H1 (cell line): ENCODE data around the gene NIM1K. TPM values are rescaled to one million over a fixed set of nuclear protein-coding genes. Genes with fewer than 3 reads are reported as not detected.

Source experiments
- ATF2 ChIP-seq: IDR thresholded peaks from 2 replicates; pipeline ENCODE4 v1.6.1; 2012; ENCODE audit warnings: low read length, inconsistent platforms
- JUN ChIP-seq: IDR thresholded peaks from 2 replicates; pipeline ENCODE4 v1.6.1; 2011; ENCODE audit warnings: low read depth, mild to moderate bottlenecking, improper control_type of control experiment, low read length
- MAX ChIP-seq: IDR thresholded peaks from 2 replicates; pipeline ENCODE4 v1.6.1; 2012; ENCODE audit warnings: inconsistent platforms
- POLR2A ChIP-seq, 2 experiments: IDR thresholded peaks; 1 replicate in 1 of 2; 2 replicates in 1 of 2; pipeline ENCODE4 v1.6.1; 2011; ENCODE audit warnings: low read depth in 2 of 2, low read length in 2 of 2, mild to moderate bottlenecking in 2 of 2; ENCODE audit errors: control extremely low read depth in 1 of 2
- RBBP5 ChIP-seq: IDR thresholded peaks from 2 replicates; pipeline ENCODE4 v1.7.1; 2012; ENCODE audit warnings: low read depth, mild to moderate bottlenecking, inconsistent platforms, low read length, moderate library complexity, borderline replicate concordance
- SAP30 ChIP-seq: fragments of 300-600 bp; sonication (generic); IDR thresholded peaks from 2 replicates; pipeline ENCODE4 v1.7.1; 2012; ENCODE audit warnings: low read length, moderate library complexity, mild to moderate bottlenecking, inconsistent platforms; ENCODE audit not compliant: insufficient read depth, insufficient replicate concordance
- SIX5 ChIP-seq: IDR thresholded peaks from 2 replicates; pipeline ENCODE4 v1.6.1; 2011; ENCODE audit warnings: mild to moderate bottlenecking, low read depth, low read length
- SUZ12 ChIP-seq: fragments of 200-600 bp; sonication (generic); IDR thresholded peaks from 2 replicates; pipeline ENCODE4 v1.6.1; 2012; ENCODE audit warnings: mild to moderate bottlenecking, inconsistent platforms, low read length, moderate library complexity, mixed read lengths
- TAF1 ChIP-seq: IDR thresholded peaks from 2 replicates; pipeline ENCODE4 v1.6.1; 2011; ENCODE audit warnings: mild to moderate bottlenecking, low read depth, low read length
- TBP ChIP-seq: IDR thresholded peaks from 2 replicates; pipeline ENCODE4 v1.6.1; 2011; ENCODE audit warnings: low read depth, low read length, improper control_type of control experiment
- TCF12 ChIP-seq: IDR thresholded peaks from 2 replicates; pipeline ENCODE4 v1.6.1; 2011; ENCODE audit warnings: low read depth, mild to moderate bottlenecking, low read length
- USF2 ChIP-seq: IDR thresholded peaks from 2 replicates; pipeline ENCODE4 v1.6.1; 2011; ENCODE audit warnings: low read length, improper control_type of control experiment
- polyA plus RNA-seq, 7 experiments: library from polyadenylated mRNA; depleted of rRNA in 3 of 7; stranded (reverse) in 5 of 7; unstranded in 2 of 7; fragments of >200 nt in 5 of 7; fragments of 200-250 nt in 2 of 7; gene quantifications; 1 replicate in 5 of 7; 2 replicates in 1 of 7; 4 replicates in 1 of 7; pipeline versions ENCODE4 v1.2.1 to v1.2.3, GENCODE V29; 2011 to 2013; ENCODE audit warnings: missing spikeins in 2 of 7, mixed read lengths in 2 of 7
- total RNA-seq: library from RNA; stranded (reverse); fragmentation: NEBNext Ultra II Directional; extraction: Animal tissue kit (Norgen Biotek cat#: 25700); gene quantifications from 2 replicates; pipeline ENCODE4 v1.2.1, GENCODE V29; 2021

NIM1K gene
- total and polyA plus RNA-seq, 2 of the 8 experiments (the other 6 are each of a cell fraction or from before 2014, with no cell fraction given) = not detected

- TF ChIP-seq SAP30 (peak; percentile 89), TBP (no peak), JUN (no peak), TCF12 (no peak), USF2 (no peak), MAX (peak; percentile 32; the same call in 1 of the 2 replicates), SIX5 (no peak), ATF2 (no peak), RBBP5 (0 out of 2 replicates have a peak, but pooled peaks have one; percentile 27), TAF1 (no peak), POLR2A (IDR thresholded peaks at IDR 0.05; ENCODE audit: control extremely low read depth in 1 of 2, low read depth in 2 of 2, low read length in 2 of 2) (no peak), SUZ12 (no peak)
Observed at GRCh38 chr5:43191740-43192557, at the start of gene NIM1K (continued).
